IMR-90 (cell line): ENCODE data around the gene PCK2.

Source experiments
- BHLHE40 ChIP-seq: fragments of 150-350 bp; IDR thresholded peaks from 2 replicates; pipeline ENCODE4 v1.6.1; 2016; ENCODE audit warnings: mild to moderate bottlenecking, low read depth, low read length
- CEBPB ChIP-seq: IDR thresholded peaks from 2 replicates; pipeline ENCODE4 v1.6.1; 2012; ENCODE audit warnings: low read depth, low read length, improper control_type of control experiment
- MAZ ChIP-seq: IDR thresholded peaks from 2 replicates; pipeline ENCODE4 v1.6.1; 2012; ENCODE audit warnings: low read depth, mild to moderate bottlenecking, low read length, improper control_type of control experiment, moderate library complexity, borderline replicate concordance
- MXI1 ChIP-seq: IDR thresholded peaks from 2 replicates; pipeline ENCODE4 v1.6.1; 2012; ENCODE audit warnings: low read depth, mild to moderate bottlenecking, low read length, moderate library complexity, borderline replicate concordance
- POLR2A ChIP-seq: IDR thresholded peaks from 2 replicates; pipeline ENCODE4 v1.6.1; 2012; ENCODE audit warnings: mild to moderate bottlenecking, low read depth, low read length
- RAD21 ChIP-seq: IDR thresholded peaks from 2 replicates; pipeline ENCODE4 v1.6.1; 2012; ENCODE audit warnings: low read length, improper control_type of control experiment
- RCOR1 ChIP-seq: IDR thresholded peaks from 2 replicates; pipeline ENCODE4 v1.6.1; 2012; ENCODE audit warnings: mild to moderate bottlenecking, low read length, improper control_type of control experiment; ENCODE audit not compliant: insufficient replicate concordance
- RFX5 ChIP-seq: IDR thresholded peaks from 2 replicates; pipeline ENCODE4 v1.8.0; 2012; ENCODE audit warnings: low read depth, mild to moderate bottlenecking, low read length, moderate library complexity
- TF ChIP-seq, protein P1 (sequence below): conservative IDR thresholded peaks from 2 replicates; pipeline ENCODE4 v1.5.1; 2012; ENCODE audit warnings: mild to moderate bottlenecking, low read depth, low read length, improper control_type of control experiment
- TF ChIP-seq, protein P2 (sequence below): fragments of 150-350 bp; IDR thresholded peaks from 2 replicates; pipeline ENCODE4 v1.6.1; 2016; ENCODE audit warnings: low read depth, mild to moderate bottlenecking, low read length, moderate library complexity, borderline replicate concordance

- no peak for TF ChIP-seq POLR2A
- TF ChIP-seq, protein P1, sequence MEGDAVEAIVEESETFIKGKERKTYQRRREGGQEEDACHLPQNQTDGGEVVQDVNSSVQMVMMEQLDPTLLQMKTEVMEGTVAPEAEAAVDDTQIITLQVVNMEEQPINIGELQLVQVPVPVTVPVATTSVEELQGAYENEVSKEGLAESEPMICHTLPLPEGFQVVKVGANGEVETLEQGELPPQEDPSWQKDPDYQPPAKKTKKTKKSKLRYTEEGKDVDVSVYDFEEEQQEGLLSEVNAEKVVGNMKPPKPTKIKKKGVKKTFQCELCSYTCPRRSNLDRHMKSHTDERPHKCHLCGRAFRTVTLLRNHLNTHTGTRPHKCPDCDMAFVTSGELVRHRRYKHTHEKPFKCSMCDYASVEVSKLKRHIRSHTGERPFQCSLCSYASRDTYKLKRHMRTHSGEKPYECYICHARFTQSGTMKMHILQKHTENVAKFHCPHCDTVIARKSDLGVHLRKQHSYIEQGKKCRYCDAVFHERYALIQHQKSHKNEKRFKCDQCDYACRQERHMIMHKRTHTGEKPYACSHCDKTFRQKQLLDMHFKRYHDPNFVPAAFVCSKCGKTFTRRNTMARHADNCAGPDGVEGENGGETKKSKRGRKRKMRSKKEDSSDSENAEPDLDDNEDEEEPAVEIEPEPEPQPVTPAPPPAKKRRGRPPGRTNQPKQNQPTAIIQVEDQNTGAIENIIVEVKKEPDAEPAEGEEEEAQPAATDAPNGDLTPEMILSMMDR, result no peak
- no peak for TF ChIP-seq CEBPB
- TF ChIP-seq BHLHE40, result no peak
- TF ChIP-seq, protein P2, sequence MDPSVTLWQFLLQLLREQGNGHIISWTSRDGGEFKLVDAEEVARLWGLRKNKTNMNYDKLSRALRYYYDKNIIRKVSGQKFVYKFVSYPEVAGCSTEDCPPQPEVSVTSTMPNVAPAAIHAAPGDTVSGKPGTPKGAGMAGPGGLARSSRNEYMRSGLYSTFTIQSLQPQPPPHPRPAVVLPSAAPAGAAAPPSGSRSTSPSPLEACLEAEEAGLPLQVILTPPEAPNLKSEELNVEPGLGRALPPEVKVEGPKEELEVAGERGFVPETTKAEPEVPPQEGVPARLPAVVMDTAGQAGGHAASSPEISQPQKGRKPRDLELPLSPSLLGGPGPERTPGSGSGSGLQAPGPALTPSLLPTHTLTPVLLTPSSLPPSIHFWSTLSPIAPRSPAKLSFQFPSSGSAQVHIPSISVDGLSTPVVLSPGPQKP, result no peak
- TF ChIP-seq RFX5, result no peak
- TF ChIP-seq RAD21, result no peak
- TF ChIP-seq MAZ, result no peak
- no peak for TF ChIP-seq RCOR1
- no peak for TF ChIP-seq MXI1
Observed at GRCh38 chr14:24110060-24110459, 15.9 kb downstream of the PCK2 start.
